Stimulated activated CD4-positive, alpha-beta T cell treated with anti-CD3 and anti-CD28 coated beads, Interleukin-2, amount 100 ng/mL, for 24 hours (primary cell): ENCODE results near the gene CLDN12.
"Not testable (repeated sequence)": the region's sequence is repeated elsewhere in the genome, so short reads cannot be mapped to it uniquely, and the experiment has no call there.

ENCODE experiments used
- DNase-seq, 2 donors: peaks; one replicate each; pipeline ENCODE4 v3.0.0-alpha.2; 2020

The CLDN12 gene

DNA sequence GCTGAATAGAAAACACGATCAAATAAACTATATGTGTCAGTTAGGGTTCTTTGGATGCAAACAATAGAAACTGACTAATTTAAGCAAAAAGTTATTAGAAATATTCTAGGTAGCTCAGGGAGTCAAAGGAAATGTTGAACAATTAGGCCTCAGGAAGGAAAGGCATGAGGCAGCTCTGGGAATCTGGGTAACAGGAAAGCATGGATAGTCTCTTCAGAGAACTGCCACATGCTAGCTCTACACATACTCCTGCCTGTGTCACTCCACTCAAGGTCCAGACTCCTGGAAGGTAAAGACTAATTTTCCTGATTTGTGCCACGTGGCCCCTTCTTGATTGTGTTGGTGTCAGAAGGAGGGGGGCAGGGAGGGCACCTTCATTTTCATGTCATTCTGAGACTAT lies 42.4 kb downstream of the CLDN12 start:
- DNase-seq, result no peak

DNA sequence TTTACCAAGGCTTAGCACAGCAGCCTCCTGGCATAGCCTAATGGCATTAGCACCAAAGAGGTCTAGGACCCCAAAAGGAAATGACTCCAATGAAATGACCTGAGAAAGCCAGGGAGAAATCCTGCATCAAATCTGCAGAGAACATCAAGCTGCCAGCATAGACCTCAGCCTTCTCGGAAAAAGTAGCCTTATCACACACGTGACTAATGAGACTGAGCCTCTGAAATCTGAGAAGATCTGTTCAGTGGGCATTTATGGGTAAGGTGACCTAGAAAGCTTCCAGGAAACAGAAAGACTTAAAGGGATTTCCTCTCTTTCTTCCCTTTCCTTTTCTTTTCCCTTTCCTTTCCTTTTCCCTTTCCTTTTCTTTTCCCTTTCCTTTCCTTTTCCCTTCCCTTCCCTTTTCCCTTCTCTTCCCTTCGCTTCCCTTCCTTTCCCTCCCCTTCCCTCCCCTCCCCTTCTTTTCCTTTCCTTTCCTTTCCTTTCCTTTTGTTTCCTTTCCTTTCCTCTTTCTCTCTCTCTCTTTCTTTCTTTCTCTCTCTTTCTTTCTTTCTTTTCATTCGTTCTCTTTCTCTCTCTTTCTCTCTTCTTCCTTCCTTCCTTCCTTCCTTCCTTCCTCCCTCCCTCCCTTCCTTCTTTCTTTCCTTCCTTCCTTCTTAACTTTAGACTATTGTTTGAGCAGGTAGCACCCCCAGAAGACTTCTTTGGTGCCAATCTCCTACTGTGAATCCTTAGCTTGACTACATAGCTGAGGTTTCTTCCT lies 43.1 kb downstream of the CLDN12 start:
- no peak for DNase-seq

DNA sequence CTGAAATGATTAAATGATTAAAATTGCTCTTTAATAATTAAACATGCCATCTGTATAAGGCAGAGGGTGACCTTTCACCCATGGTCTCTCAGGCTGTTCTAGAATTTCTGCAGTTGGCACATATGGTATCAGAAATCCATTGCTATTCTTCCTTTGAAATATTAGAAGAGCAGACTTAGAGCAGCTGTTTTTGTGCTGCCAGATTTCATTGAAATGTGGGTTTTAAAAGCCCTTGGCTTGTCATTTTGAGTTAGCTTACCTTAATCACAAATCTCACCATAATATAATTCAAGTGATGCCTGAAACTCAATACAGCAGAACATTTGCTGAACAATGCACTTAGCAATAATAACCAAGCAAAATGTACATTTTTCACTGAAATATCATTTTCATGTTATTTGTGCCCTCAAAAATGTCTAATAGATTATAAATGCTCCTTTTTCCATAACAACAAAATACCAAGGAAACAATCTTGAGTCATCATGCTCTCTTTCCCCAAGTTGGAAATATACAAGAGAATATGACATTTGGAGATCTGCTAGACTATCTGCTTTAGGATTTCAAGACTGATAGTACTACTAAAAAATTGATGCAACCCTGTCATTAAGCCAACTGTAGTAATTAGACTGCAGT lies 50.1 kb downstream of the CLDN12 start:
- no peak for DNase-seq

DNA sequence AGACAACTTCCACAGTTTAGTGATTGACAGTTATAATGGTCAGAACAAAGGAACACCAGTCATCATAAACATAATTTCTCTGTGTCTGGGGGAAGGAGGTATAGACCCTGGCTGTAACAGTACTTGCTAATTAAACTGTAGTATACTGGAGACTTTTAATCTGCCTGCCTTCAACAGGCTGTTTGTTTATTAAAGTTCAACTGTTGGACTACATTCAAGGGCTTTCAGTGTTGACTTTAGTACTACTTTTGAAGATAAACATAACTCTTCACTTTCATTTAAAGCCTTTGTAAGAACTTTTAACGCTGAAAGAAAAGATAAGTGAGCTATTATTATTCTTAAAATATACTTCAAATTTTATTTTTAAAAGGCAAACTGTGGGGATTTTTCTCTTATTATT lies 50.7 kb downstream of the CLDN12 start:
- no peak for DNase-seq

DNA sequence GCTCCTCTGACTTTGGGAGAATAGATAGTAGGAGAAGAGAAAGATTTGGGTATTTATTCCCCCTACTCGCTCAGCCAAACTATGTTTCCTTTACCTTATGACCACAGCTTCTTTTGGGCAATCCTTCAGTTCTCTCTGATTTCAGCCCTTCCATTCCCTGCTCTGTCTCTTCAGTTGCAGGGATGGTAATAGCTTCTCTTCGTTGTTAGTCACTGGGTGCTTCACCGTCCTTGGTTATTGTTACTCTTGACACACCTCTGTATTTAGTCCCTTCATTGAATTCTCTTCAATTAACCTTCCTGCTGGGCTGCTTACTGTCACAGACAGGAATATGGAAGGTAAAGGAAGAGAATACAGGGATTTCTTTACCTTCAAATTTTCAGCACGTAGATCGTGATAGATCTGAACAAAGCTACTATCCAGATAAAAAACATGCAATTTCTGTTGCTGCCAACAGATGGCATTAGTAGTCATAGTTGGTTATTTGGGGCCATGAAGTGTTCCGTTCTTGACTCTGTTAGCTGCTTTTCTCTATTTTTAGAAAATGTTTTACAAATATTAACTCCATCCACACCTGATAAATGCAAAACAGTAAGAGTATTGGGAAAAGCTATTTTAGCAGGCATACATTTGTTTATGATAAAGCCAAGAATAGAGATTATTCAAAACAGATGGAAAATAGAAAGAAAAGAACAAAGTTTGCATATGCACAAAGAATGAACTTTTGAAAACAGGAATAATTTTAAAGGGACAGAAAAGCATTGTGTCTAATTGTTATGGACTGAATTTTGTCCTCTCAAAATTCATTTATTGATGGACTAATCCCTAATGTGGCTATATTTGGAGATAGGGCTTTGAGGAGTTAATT lies 52.1 kb downstream of the CLDN12 start:
- no peak for DNase-seq

DNA sequence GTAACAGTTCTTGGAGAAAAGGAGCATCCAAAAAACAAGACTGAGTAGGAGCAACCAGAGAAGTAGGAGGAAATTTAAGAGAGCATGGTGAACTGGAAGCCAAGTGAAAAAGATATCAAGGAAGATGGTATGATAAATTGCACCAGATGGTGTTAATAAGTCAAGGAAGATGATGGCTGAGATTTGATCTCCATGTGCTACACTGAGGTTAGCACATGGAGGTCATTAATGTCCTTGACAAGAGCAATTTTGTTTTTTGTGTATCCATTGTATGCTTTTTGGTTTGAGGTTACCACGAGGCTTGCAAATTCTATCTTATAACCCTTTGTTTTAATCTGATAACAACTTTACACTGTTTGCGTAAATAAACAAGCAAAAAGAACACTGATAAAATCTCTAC lies 54.8 kb downstream of the CLDN12 start:
- DNase-seq, result no peak

DNA sequence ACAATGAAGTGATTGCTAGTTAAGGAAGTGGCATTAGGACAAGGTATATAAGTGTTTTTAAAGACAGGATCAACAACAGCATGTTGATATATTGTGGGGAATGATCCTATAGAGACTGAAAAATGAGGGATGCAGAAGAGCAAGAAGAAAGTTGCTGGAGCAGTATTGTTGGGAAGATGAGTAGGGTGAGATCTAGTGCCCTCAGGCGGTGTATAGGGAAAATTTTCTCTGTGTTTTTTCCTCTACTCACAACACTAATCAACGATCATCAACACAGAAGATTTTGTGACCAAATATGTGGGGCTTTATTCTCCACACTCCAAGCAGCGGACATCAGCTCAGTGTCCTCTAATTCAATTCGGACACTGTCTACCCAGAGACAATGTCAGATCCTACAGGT lies 56.6 kb downstream of the CLDN12 start:
- DNase-seq, result no peak

DNA sequence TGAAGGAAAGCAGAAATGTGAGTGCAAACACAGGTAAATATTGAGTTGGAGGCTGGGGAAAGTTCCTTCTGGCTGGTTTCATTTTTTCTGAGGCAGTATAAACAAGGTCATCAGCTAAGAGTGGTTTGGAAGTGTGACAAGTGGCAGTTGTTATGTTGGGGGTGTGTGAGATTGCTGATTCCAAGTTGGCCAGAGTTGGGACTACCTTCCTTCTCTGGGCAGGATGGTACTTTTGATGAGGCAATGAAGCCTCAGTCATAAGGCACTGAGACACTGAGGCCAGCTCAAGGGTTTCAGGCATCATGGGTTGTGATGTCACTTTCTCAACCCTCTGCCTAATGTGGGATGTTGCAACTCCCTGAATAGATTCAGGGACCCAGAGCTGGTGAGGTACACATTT lies 58.0 kb downstream of the CLDN12 start:
- no peak for DNase-seq

DNA sequence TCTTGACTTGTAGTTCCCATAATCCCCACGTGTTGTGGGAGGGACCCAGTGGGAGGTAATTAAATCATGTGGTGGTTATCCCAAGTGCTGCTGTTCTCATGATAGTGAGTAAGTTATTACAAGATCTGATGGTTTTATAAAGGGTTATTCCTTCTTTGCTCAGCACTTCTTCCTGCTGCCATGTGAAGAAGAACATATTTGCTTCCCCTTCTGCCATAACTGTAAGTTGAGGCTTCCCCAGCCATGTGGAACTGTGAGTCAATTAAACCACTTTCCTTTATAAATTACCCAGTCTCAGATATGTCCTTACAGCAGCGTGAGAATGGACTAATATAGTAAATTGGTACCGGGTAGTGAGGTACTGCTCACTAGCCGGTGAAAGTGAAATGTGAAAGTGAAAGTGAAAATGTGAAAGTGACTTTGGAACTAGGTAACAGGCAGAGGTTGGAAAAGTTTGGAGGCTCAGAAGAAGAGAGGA lies 59.9 kb downstream of the CLDN12 start:
- DNase-seq, result not testable (repeated sequence)
